HepG2 (cell line): ENCODE data around the gene HS6ST2. TPM values are rescaled to one million over a fixed set of nuclear protein-coding genes. Genes with fewer than 3 reads are reported as not detected.
A peak's percentile ranks its signal among the peaks of the same experiment; 100 is the strongest.

Experiments used
- ATM ChIP-seq: fragments of 450-650 bp; IDR thresholded peaks from 2 replicates; pipeline ENCODE4 v1.7.1; 2017; ENCODE audit warnings: mild to moderate bottlenecking, borderline replicate concordance
- CHD2 ChIP-seq: IDR thresholded peaks from 2 replicates; pipeline ENCODE4 v1.6.1; 2011; ENCODE audit warnings: low read depth, low read length, improper control_type of control experiment
- FOXC1 ChIP-seq: sonication (generic); formaldehyde crosslinking; IDR thresholded peaks from 2 replicates; pipeline ENCODE4 v1.8.0; 2022; ENCODE audit warnings: mild to moderate bottlenecking, missing genetic modification reagents, borderline replicate concordance
- KDM4B ChIP-seq: sonication (generic); formaldehyde crosslinking; IDR thresholded peaks from 2 replicates; pipeline ENCODE4 v1.4.0; 2020; ENCODE audit warnings: missing genetic modification reagents
- MAZ ChIP-seq, 2 experiments: sonication (generic) in 1 of 2; formaldehyde crosslinking in 1 of 2; IDR thresholded peaks; 2 replicates each; pipeline versions ENCODE4 v1.5.0 to v1.6.1; 2012 to 2020; ENCODE audit warnings: low read depth in 2 of 2, mild to moderate bottlenecking in 2 of 2, borderline replicate concordance in 1 of 2, improper control_type of control experiment in 1 of 2, low read length in 1 of 2, missing genetic modification reagents in 1 of 2, moderate library complexity in 1 of 2
- NCOA1 ChIP-seq: sonication (generic); formaldehyde crosslinking; IDR thresholded peaks from 2 replicates; pipeline ENCODE4 v1.9.0; 2021; ENCODE audit warnings: missing genetic modification reagents
- NKX3-1 ChIP-seq: sonication (generic); formaldehyde crosslinking; IDR thresholded peaks from 2 replicates; pipeline ENCODE4 v1.5.0; 2020; ENCODE audit warnings: missing genetic modification reagents
- NR3C1 ChIP-seq: sonication (generic); formaldehyde crosslinking; IDR thresholded peaks from 2 replicates; pipeline ENCODE4 v1.4.0; 2020; ENCODE audit warnings: missing genetic modification reagents
- POLR2G ChIP-seq: fragments of 200-400 bp; formaldehyde crosslinking; IDR thresholded peaks from 2 replicates; pipeline ENCODE4 v1.6.1; 2018; ENCODE audit warnings: mild to moderate bottlenecking, low read depth, low read length, moderate library complexity
- RFX1 ChIP-seq: fragments of 450-650 bp; IDR thresholded peaks from 2 replicates; pipeline ENCODE4 v1.6.1; 2017
- SCMH1 ChIP-seq: sonication (generic); formaldehyde crosslinking; IDR thresholded peaks from 2 replicates; pipeline ENCODE4 v1.9.0; 2021; ENCODE audit warnings: missing genetic modification reagents, mild to moderate bottlenecking, borderline replicate concordance
- SMARCE1 ChIP-seq: fragments of 450-650 bp; IDR thresholded peaks from 2 replicates; pipeline ENCODE4 v1.6.1; 2017; ENCODE audit warnings: borderline replicate concordance
- TEAD3 ChIP-seq: optimal IDR thresholded peaks from 2 replicates; pipeline ENCODE3; 2016; ENCODE audit warnings: borderline replicate concordance
- THYN1 ChIP-seq: sonication (generic); formaldehyde crosslinking; IDR thresholded peaks from 2 replicates; pipeline ENCODE4 v1.8.1; 2023; ENCODE audit warnings: low read depth, mild to moderate bottlenecking, moderate library complexity, missing genetic modification reagents, borderline replicate concordance
- ZFP36 ChIP-seq: fragments of 150-350 bp; IDR thresholded peaks from 2 replicates; pipeline ENCODE4 v1.6.1; 2018; ENCODE audit warnings: borderline replicate concordance, low read length, low read depth; ENCODE audit not compliant: partially characterized antibody
- ZNF30 ChIP-seq: sonication (generic); formaldehyde crosslinking; IDR thresholded peaks from 2 replicates; pipeline ENCODE4 v1.5.0; 2020; ENCODE audit warnings: mild to moderate bottlenecking, missing genetic modification reagents
- ZNF383 ChIP-seq: sonication (generic); formaldehyde crosslinking; IDR thresholded peaks from 2 replicates; pipeline ENCODE4 v1.4.0; 2020; ENCODE audit warnings: missing genetic modification reagents, mild to moderate bottlenecking, borderline replicate concordance
- ZNF460 ChIP-seq: sonication (generic); formaldehyde crosslinking; IDR thresholded peaks from 2 replicates; pipeline ENCODE4 v1.5.1; 2020; ENCODE audit warnings: missing genetic modification reagents, mild to moderate bottlenecking, borderline replicate concordance
- ZNF567 ChIP-seq: sonication (generic); formaldehyde crosslinking; IDR thresholded peaks from 2 replicates; pipeline ENCODE4 v1.8.1; 2023; ENCODE audit warnings: mild to moderate bottlenecking, missing genetic modification reagents, borderline replicate concordance
- ZNF678 ChIP-seq: sonication (generic); formaldehyde crosslinking; IDR thresholded peaks from 2 replicates; pipeline ENCODE4 v1.4.0; 2020; ENCODE audit warnings: mild to moderate bottlenecking, missing genetic modification reagents
- ZNF83 ChIP-seq: sonication (generic); formaldehyde crosslinking; IDR thresholded peaks from 2 replicates; pipeline ENCODE4 v1.4.0; 2020; ENCODE audit warnings: missing genetic modification reagents, mild to moderate bottlenecking, borderline replicate concordance
- polyA plus RNA-seq, 8 experiments: library from polyadenylated mRNA; depleted of rRNA in 3 of 8; stranded (reverse) in 7 of 8; unstranded in 1 of 8; fragments of >200 nt; fragmentation: Illumina TruSeq in 4 of 8; extraction: Trizol in 4 of 8; gene quantifications; 2 replicates each; pipeline versions ENCODE4 v1.2.1 to v1.2.3, GENCODE V29; 2011 to 2016; ENCODE audit warnings: low read depth in 4 of 8, missing spikeins in 1 of 8, mixed read lengths in 1 of 8; ENCODE audit not compliant: insufficient read depth in 1 of 8
- total RNA-seq, 5 experiments: library from RNA; depleted of rRNA; stranded (reverse); fragments of >200 nt; fragmentation: Illumina TruSeq; extraction: Trizol; gene quantifications; 2 replicates each; pipeline ENCODE4 v1.2.3, GENCODE V29; 2016; ENCODE audit warnings: low read depth in 1 of 5
- TF ChIP-seq, protein P1 (sequence below): sonication (generic); formaldehyde crosslinking; conservative IDR thresholded peaks from 2 replicates; pipeline ENCODE4 v1.8.0; 2022; ENCODE audit warnings: low read depth, missing genetic modification reagents
- TF ChIP-seq, protein P2 (sequence below): sonication (generic); formaldehyde crosslinking; IDR thresholded peaks from 2 replicates; pipeline ENCODE4 v1.4.0; 2020; ENCODE audit warnings: missing genetic modification reagents, borderline replicate concordance
- TF ChIP-seq, protein P3 (sequence below): sonication (generic); IDR thresholded peaks from 2 replicates; pipeline ENCODE4 v1.6.1; 2016; ENCODE audit warnings: low read depth, borderline replicate concordance

HS6ST2 gene
- total and polyA plus RNA-seq, 2 of the 13 experiments (the other 11 are each of a cell fraction or from before 2014, with no cell fraction given): 0.05 TPM; not detected in 1

DNA sequence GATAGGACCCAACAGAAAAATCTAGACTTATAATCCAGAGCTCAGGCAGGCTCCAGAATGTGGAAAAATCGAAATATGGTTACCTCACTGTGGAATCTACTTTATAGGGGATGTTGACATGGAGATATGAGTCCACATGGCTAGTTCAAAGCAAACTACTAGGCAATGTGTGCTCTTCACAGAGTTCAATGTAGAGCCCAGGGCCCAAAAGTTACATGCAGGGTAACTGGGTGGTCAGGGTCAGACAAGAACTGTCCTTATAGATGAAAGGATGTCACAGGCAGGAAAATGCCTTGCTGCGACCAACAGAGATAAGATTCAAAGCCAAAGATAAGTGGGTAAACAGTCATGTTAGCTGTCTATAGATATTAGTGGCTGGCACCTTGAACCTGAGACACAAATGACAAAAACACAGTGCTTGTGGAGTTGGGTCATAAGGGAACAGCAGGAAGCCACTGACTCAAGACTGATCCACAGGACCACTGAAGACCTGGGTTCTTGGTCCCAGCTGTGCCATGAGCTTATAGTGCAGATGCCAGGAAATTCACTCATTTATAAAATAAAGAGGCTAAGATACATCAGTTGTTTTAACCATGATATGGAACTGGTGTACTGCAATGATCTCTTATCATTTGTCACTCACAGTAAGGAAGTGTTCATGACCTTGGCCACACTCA, 367.9 kb downstream of the HS6ST2 start (continued):
- TF ChIP-seq ZNF567 (CRISPR knock-in tag) (no peak), ZFP36 (no peak), ZNF460 (CRISPR knock-in tag) (no peak; the same call in 1 of the 2 replicates), ZNF83 (no peak), SCMH1 (no peak), KDM4B (CRISPR knock-in tag) (peak; percentile 72; the same call in 1 of the 2 replicates), FOXC1 (CRISPR knock-in tag) (no peak), ZNF383 (CRISPR knock-in tag) (no peak), NR3C1 (CRISPR knock-in tag) (no peak), SMARCE1 (no peak), CHD2 (no peak), ATM (no peak), NCOA1 (CRISPR knock-in tag) (peak; percentile 96; the same call in 1 of the 2 replicates), ZNF30 (no peak), POLR2G (no peak), MAZ (IDR thresholded peaks at IDR 0.05; ENCODE audit: borderline replicate concordance, low read depth, low read length) (no peak), MAZ (CRISPR knock-in tag; IDR thresholded peaks at IDR 0.05; ENCODE audit: low read depth) (no peak), TEAD3 (peak; percentile 90), NKX3-1 (CRISPR knock-in tag) (peak; percentile 94), RFX1 (no peak), ZNF678 (CRISPR knock-in tag) (no peak), THYN1 (CRISPR knock-in tag) (no peak)
- TF ChIP-seq, protein P1, sequence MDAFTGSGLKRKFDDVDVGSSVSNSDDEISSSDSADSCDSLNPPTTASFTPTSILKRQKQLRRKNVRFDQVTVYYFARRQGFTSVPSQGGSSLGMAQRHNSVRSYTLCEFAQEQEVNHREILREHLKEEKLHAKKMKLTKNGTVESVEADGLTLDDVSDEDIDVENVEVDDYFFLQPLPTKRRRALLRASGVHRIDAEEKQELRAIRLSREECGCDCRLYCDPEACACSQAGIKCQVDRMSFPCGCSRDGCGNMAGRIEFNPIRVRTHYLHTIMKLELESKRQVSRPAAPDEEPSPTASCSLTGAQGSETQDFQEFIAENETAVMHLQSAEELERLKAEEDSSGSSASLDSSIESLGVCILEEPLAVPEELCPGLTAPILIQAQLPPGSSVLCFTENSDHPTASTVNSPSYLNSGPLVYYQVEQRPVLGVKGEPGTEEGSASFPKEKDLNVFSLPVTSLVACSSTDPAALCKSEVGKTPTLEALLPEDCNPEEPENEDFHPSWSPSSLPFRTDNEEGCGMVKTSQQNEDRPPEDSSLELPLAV (CRISPR knock-in tag): no peak
- TF ChIP-seq, protein P2, sequence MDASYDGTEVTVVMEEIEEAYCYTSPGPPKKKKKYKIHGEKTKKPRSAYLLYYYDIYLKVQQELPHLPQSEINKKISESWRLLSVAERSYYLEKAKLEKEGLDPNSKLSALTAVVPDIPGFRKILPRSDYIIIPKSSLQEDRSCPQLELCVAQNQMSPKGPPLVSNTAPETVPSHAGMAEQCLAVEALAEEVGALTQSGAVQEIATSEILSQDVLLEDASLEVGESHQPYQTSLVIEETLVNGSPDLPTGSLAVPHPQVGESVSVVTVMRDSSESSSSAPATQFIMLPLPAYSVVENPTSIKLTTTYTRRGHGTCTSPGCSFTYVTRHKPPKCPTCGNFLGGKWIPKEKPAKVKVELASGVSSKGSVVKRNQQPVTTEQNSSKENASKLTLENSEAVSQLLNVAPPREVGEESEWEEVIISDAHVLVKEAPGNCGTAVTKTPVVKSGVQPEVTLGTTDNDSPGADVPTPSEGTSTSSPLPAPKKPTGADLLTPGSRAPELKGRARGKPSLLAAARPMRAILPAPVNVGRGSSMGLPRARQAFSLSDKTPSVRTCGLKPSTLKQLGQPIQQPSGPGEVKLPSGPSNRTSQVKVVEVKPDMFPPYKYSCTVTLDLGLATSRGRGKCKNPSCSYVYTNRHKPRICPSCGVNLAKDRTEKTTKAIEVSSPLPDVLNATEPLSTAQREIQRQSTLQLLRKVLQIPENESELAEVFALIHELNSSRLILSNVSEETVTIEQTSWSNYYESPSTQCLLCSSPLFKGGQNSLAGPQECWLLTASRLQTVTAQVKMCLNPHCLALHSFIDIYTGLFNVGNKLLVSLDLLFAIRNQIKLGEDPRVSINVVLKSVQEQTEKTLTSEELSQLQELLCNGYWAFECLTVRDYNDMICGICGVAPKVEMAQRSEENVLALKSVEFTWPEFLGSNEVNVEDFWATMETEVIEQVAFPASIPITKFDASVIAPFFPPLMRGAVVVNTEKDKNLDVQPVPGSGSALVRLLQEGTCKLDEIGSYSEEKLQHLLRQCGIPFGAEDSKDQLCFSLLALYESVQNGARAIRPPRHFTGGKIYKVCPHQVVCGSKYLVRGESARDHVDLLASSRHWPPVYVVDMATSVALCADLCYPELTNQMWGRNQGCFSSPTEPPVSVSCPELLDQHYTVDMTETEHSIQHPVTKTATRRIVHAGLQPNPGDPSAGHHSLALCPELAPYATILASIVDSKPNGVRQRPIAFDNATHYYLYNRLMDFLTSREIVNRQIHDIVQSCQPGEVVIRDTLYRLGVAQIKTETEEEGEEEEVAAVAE: 0 out of 2 replicates have a peak, but pooled peaks have one; percentile 33
- TF ChIP-seq, protein P3, sequence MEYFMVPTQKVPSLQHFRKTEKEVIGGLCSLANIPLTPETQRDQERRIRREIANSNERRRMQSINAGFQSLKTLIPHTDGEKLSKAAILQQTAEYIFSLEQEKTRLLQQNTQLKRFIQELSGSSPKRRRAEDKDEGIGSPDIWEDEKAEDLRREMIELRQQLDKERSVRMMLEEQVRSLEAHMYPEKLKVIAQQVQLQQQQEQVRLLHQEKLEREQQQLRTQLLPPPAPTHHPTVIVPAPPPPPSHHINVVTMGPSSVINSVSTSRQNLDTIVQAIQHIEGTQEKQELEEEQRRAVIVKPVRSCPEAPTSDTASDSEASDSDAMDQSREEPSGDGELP: peak; percentile 28; the same call in 1 of the 2 replicates
